ENCODE results near the gene CYP4F11.
"Not testable (repeated sequence)": the region's sequence is repeated elsewhere in the genome, so short reads cannot be mapped to it uniquely, and the experiment has no call there.

Gene CYP4F11

GRCh38 chr19:15900504-15900903, 33.8 kb downstream of the CYP4F11 start:
- no peaks in the 10 kb centered on the region for H3K36me3 ChIP-seq (ENCODE audit: control insufficient read depth in 2 of 2, insufficient read depth in 2 of 2, low read length in 2 of 2)
- no peaks in the 10 kb centered on the region for H3K9me3 ChIP-seq (ENCODE audit: control insufficient read depth in 2 of 2, low read length in 2 of 2)
- H3K9ac ChIP-seq (ENCODE audit: low read depth in 1 of 2, low read length in 2 of 2), result no peak overlapping the region
- peaks cover 7 to 8% of the 10 kb centered on the region in 2 donors for H3K4me1 ChIP-seq (ENCODE audit: control insufficient read depth in 2 of 2, insufficient read depth in 2 of 2, low read length in 2 of 2)
- no peak overlapping the region for H3K4me3 ChIP-seq (ENCODE audit: low read length in 2 of 2)
- no peak overlapping the region for H3K27ac ChIP-seq (ENCODE audit: low read depth in 2 of 2, low read length in 2 of 2)
- H3K27me3 ChIP-seq (ENCODE audit: control insufficient read depth in 2 of 2, insufficient read depth in 2 of 2, low read length in 2 of 2), result no peaks in the 10 kb centered on the region

GRCh38 chr19:15900032-15900431, 34.3 kb downstream of the CYP4F11 start:
- H3K9me3 ChIP-seq (ENCODE audit: control insufficient read depth in 2 of 2, low read length in 2 of 2); H3K27me3 ChIP-seq (ENCODE audit: control insufficient read depth in 2 of 2, insufficient read depth in 2 of 2, low read length in 2 of 2); H3K9ac ChIP-seq (ENCODE audit: low read depth in 1 of 2, low read length in 2 of 2); H3K36me3 ChIP-seq (ENCODE audit: control insufficient read depth in 2 of 2, insufficient read depth in 2 of 2, low read length in 2 of 2); H3K27ac ChIP-seq (ENCODE audit: low read depth in 2 of 2, low read length in 2 of 2); H3K4me3 ChIP-seq (ENCODE audit: low read length in 2 of 2); H3K4me1 ChIP-seq (ENCODE audit: control insufficient read depth in 2 of 2, insufficient read depth in 2 of 2, low read length in 2 of 2): not testable (repeated sequence)

GRCh38 chr19:15899561-15899960, 34.8 kb downstream of the CYP4F11 start:
- not testable (repeated sequence) for H3K27ac ChIP-seq (ENCODE audit: low read depth in 2 of 2, low read length in 2 of 2); H3K9ac ChIP-seq (ENCODE audit: low read depth in 1 of 2, low read length in 2 of 2); H3K4me3 ChIP-seq (ENCODE audit: low read length in 2 of 2); H3K4me1 ChIP-seq (ENCODE audit: control insufficient read depth in 2 of 2, insufficient read depth in 2 of 2, low read length in 2 of 2); H3K36me3 ChIP-seq (ENCODE audit: control insufficient read depth in 2 of 2, insufficient read depth in 2 of 2, low read length in 2 of 2); H3K9me3 ChIP-seq (ENCODE audit: control insufficient read depth in 2 of 2, low read length in 2 of 2); H3K27me3 ChIP-seq (ENCODE audit: control insufficient read depth in 2 of 2, insufficient read depth in 2 of 2, low read length in 2 of 2)

- H3K27ac ChIP-seq (ENCODE audit: low read depth in 2 of 2, low read length in 2 of 2), result no peak within 1 kb of the TSS
- no peak within 1 kb of the TSS for H3K9ac ChIP-seq (ENCODE audit: low read depth in 1 of 2, low read length in 2 of 2)
- H3K27me3 ChIP-seq (ENCODE audit: control insufficient read depth in 2 of 2, insufficient read depth in 2 of 2, low read length in 2 of 2), result no peaks in the 10 kb centered on the region
- H3K4me3 ChIP-seq (ENCODE audit: low read length in 2 of 2), result peak within 1 kb of the TSS in 1 of 2 donors; percentile 36
- no peaks in the 10 kb centered on the region for H3K36me3 ChIP-seq (ENCODE audit: control insufficient read depth in 2 of 2, insufficient read depth in 2 of 2, low read length in 2 of 2)
- peaks cover 18 to 19% of the 10 kb centered on the region in 2 donors for H3K4me1 ChIP-seq (ENCODE audit: control insufficient read depth in 2 of 2, insufficient read depth in 2 of 2, low read length in 2 of 2)
- no peaks in the 10 kb centered on the region for H3K9me3 ChIP-seq (ENCODE audit: control insufficient read depth in 2 of 2, low read length in 2 of 2)
Measured at GRCh38 chr19:15897738-15898276, 36.5 kb downstream of the CYP4F11 start, which contains the start of gene CYP4F2. Gene CYP4F2 (minus strand): TSS chr19:15898074. CDS start chr19:15897611, 463 bp downstream.

- no peak overlapping the region for H3K9ac ChIP-seq (ENCODE audit: low read depth in 1 of 2, low read length in 2 of 2)
- H3K27ac ChIP-seq (ENCODE audit: low read depth in 2 of 2, low read length in 2 of 2), result no peak overlapping the region
- H3K4me3 ChIP-seq (ENCODE audit: low read length in 2 of 2), result peak overlapping the region in 1 of 2 donors; percentile 36
- peaks cover 20 to 21% of the 10 kb centered on the region in 2 donors for H3K4me1 ChIP-seq (ENCODE audit: control insufficient read depth in 2 of 2, insufficient read depth in 2 of 2, low read length in 2 of 2)
- no peaks in the 10 kb centered on the region for H3K36me3 ChIP-seq (ENCODE audit: control insufficient read depth in 2 of 2, insufficient read depth in 2 of 2, low read length in 2 of 2)
- H3K27me3 ChIP-seq (ENCODE audit: control insufficient read depth in 2 of 2, insufficient read depth in 2 of 2, low read length in 2 of 2), result no peaks in the 10 kb centered on the region
- H3K9me3 ChIP-seq (ENCODE audit: control insufficient read depth in 2 of 2, low read length in 2 of 2), result no peaks in the 10 kb centered on the region
Measured at GRCh38 chr19:15897026-15897737, 37.1 kb downstream of the CYP4F11 start.

GRCh38 chr19:15895876-15896430, 38.4 kb downstream of the CYP4F11 start:
- no peak overlapping the region for H3K9ac ChIP-seq (ENCODE audit: low read depth in 1 of 2, low read length in 2 of 2)
- H3K36me3 ChIP-seq (ENCODE audit: control insufficient read depth in 2 of 2, insufficient read depth in 2 of 2, low read length in 2 of 2), result no peaks in the 10 kb centered on the region

GRCh38 chr19:15894359-15894758, 40.0 kb downstream of the CYP4F11 start:
- H3K4me1 ChIP-seq (ENCODE audit: control insufficient read depth in 2 of 2, insufficient read depth in 2 of 2, low read length in 2 of 2), result peaks cover 20 to 21% of the 10 kb centered on the region in 2 donors
- peak overlapping the region in 1 of 2 donors; percentile 54 for H3K27ac ChIP-seq (ENCODE audit: low read depth in 2 of 2, low read length in 2 of 2)
- H3K4me3 ChIP-seq (ENCODE audit: low read length in 2 of 2), result no peak overlapping the region
- H3K27me3 ChIP-seq (ENCODE audit: control insufficient read depth in 2 of 2, insufficient read depth in 2 of 2, low read length in 2 of 2), result no peaks in the 10 kb centered on the region
- H3K9me3 ChIP-seq (ENCODE audit: control insufficient read depth in 2 of 2, low read length in 2 of 2), result no peaks in the 10 kb centered on the region
- no peaks in the 10 kb centered on the region for H3K36me3 ChIP-seq (ENCODE audit: control insufficient read depth in 2 of 2, insufficient read depth in 2 of 2, low read length in 2 of 2)
- no peak overlapping the region for H3K9ac ChIP-seq (ENCODE audit: low read depth in 1 of 2, low read length in 2 of 2)

More at GRCh38 chr19:15895876-15896430, 38.4 kb downstream of the CYP4F11 start:
- H3K4me3 ChIP-seq (ENCODE audit: low read length in 2 of 2), result no peak overlapping the region
- no peaks in the 10 kb centered on the region for H3K9me3 ChIP-seq (ENCODE audit: control insufficient read depth in 2 of 2, low read length in 2 of 2)
- peaks cover 20 to 21% of the 10 kb centered on the region in 2 donors for H3K4me1 ChIP-seq (ENCODE audit: control insufficient read depth in 2 of 2, insufficient read depth in 2 of 2, low read length in 2 of 2)
- no peaks in the 10 kb centered on the region for H3K27me3 ChIP-seq (ENCODE audit: control insufficient read depth in 2 of 2, insufficient read depth in 2 of 2, low read length in 2 of 2)
- no peak overlapping the region for H3K27ac ChIP-seq (ENCODE audit: low read depth in 2 of 2, low read length in 2 of 2)

GRCh38 chr19:15893477-15893876, 40.9 kb downstream of the CYP4F11 start:
- Histone ChIP-seq H3K4me1 (ENCODE audit: control insufficient read depth in 2 of 2, insufficient read depth in 2 of 2, low read length in 2 of 2) (peaks cover 20 to 21% of the 10 kb centered on the region in 2 donors), H3K27ac (ENCODE audit: low read depth in 2 of 2, low read length in 2 of 2) (peak overlapping the region; percentile 48 to 63), H3K27me3 (ENCODE audit: control insufficient read depth in 2 of 2, insufficient read depth in 2 of 2, low read length in 2 of 2) (no peaks in the 10 kb centered on the region), H3K4me3 (ENCODE audit: low read length in 2 of 2) (no peak overlapping the region), H3K36me3 (ENCODE audit: control insufficient read depth in 2 of 2, insufficient read depth in 2 of 2, low read length in 2 of 2) (no peaks in the 10 kb centered on the region), H3K9ac (ENCODE audit: low read depth in 1 of 2, low read length in 2 of 2) (no peak overlapping the region), H3K9me3 (ENCODE audit: control insufficient read depth in 2 of 2, low read length in 2 of 2) (no peaks in the 10 kb centered on the region)

GRCh38 chr19:15892012-15892411, 42.3 kb downstream of the CYP4F11 start:
- no peaks in the 10 kb centered on the region for H3K9me3 ChIP-seq (ENCODE audit: control insufficient read depth in 2 of 2, low read length in 2 of 2)
- no peak overlapping the region for H3K4me3 ChIP-seq (ENCODE audit: low read length in 2 of 2)
- no peaks in the 10 kb centered on the region for H3K36me3 ChIP-seq (ENCODE audit: control insufficient read depth in 2 of 2, insufficient read depth in 2 of 2, low read length in 2 of 2)
- no peak overlapping the region for H3K27ac ChIP-seq (ENCODE audit: low read depth in 2 of 2, low read length in 2 of 2)
- H3K9ac ChIP-seq (ENCODE audit: low read depth in 1 of 2, low read length in 2 of 2), result no peak overlapping the region
- H3K4me1 ChIP-seq (ENCODE audit: control insufficient read depth in 2 of 2, insufficient read depth in 2 of 2, low read length in 2 of 2), result peaks cover 14% of the 10 kb centered on the region in 2 donors
- no peaks in the 10 kb centered on the region for H3K27me3 ChIP-seq (ENCODE audit: control insufficient read depth in 2 of 2, insufficient read depth in 2 of 2, low read length in 2 of 2)

GRCh38 chr19:15891434-15891833, 42.9 kb downstream of the CYP4F11 start:
- Histone ChIP-seq H3K27ac (ENCODE audit: low read depth in 2 of 2, low read length in 2 of 2) (no peak overlapping the region), H3K4me1 (ENCODE audit: control insufficient read depth in 2 of 2, insufficient read depth in 2 of 2, low read length in 2 of 2) (peaks cover 14% of the 10 kb centered on the region in 2 donors), H3K4me3 (ENCODE audit: low read length in 2 of 2) (no peak overlapping the region), H3K9me3 (ENCODE audit: control insufficient read depth in 2 of 2, low read length in 2 of 2) (no peaks in the 10 kb centered on the region), H3K27me3 (ENCODE audit: control insufficient read depth in 2 of 2, insufficient read depth in 2 of 2, low read length in 2 of 2) (no peaks in the 10 kb centered on the region), H3K36me3 (ENCODE audit: control insufficient read depth in 2 of 2, insufficient read depth in 2 of 2, low read length in 2 of 2) (no peaks in the 10 kb centered on the region), H3K9ac (ENCODE audit: low read depth in 1 of 2, low read length in 2 of 2) (no peak overlapping the region)
